T-helper 2 cell (primary cell): ENCODE results near the gene TMIGD2.
A peak's percentile ranks its signal among the peaks of the same experiment; 100 is the strongest.
"Not testable (repeated sequence)": the region's sequence is repeated elsewhere in the genome, so short reads cannot be mapped to it uniquely, and the experiment has no call there.

Experiments
- DNase-seq, 5 experiments: peaks; one replicate each; pipeline versions ENCODE4 v3.0.0 to v3.0.0-alpha.2; 2012 to 2022

The TMIGD2 gene

GRCh38 chr19:4295972-4296771 is 6.0 kb downstream of the TMIGD2 start:
- DNase-seq: no peak

- DNase-seq: no peak
Observed at GRCh38 chr19:4294389-4294788, 7.8 kb downstream of the TMIGD2 start.

- DNase-seq: no peak
Observed at GRCh38 chr19:4292515-4292914, 9.7 kb downstream of the TMIGD2 start.

DNA sequence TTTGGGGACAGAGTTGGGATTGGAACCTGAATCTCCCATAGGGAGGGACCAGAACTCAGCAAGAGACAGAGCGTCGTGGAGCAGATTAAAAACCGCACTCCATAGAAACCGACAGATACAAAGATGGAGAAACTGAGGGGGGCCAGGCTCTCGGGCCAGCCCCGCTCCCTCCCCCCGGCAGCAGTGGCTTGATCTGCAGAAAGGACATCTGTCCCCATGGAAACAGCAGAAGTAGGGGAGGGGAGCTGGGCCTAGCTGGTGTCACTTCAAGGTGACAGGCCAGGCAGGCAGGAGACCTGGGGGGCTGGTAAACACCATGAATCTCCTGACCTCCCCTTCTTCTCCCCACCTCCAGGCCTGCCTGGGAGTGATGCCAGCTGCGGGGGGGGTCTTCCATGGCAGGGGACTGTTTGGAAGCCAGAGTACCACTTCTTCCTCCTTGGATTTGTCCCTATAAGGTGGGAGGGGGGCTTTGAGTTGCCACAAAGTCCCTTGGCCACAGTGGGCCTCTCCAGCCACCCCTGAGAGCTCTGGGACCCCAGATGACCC is 10.9 kb downstream of the TMIGD2 start:
- DNase-seq: no peak

GRCh38 chr19:4288091-4288777 is 14.0 kb downstream of the TMIGD2 start:
- DNase-seq: no peak

- DNase-seq: not testable (repeated sequence)
Observed at GRCh38 chr19:4286141-4286540, 16.0 kb downstream of the TMIGD2 start.

GRCh38 chr19:4284974-4285373 is 17.2 kb downstream of the TMIGD2 start:
- no peak for DNase-seq

DNA sequence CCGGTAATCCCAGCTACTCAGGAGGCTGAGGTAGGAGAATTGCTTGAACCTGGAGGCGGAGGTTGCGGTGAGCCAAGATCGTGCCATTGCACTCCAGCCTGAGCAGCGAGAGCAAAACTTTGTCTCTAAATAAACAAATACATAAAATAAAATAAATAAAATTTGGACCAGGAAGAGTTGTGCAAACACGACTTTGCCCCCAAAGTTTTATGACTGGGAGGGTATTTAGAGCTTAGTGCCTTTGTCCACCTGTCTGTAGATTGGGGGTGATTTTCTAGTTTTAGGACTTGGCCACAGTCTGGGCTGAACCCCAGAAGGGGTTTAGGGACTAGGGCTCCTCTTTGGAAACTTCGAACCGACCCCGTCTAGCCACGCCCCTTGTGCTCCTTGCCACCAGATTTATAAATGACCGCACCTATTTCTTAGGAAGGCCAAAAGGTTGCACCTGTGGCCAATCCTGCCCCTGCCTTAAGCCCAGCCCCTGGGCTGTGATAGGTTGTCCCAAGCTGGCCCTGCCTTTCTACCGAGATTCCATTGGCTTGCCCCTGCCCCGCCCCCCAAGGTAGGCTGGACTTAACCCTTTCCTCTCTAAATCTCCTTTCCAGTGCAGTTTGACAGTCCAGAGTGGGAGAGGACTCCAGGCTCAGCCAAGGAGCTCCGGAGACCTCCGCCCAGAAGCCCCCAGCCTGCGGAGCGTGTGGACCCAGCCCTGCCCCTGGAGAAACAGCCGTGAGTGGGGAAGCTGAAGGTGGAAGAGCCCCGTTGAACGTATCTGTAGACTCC is 17.8 kb downstream of the TMIGD2 start:
- DNase-seq: no peak

- no peak for DNase-seq
Observed at GRCh38 chr19:4279530-4280422, 22.4 kb downstream of the TMIGD2 start.

DNA sequence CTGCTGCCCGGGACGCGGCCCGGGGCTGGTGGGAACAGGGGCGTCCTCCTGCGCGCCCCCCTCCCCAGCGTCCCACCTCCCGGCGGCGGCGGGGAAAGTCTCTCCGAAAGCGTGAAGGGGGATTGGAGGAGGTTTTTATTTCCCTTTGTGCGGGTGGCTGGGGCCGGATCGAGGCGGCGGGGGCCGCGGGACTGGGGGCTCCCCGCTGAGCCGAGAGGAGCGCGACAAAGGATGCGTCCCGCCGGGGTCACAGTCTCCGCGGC is 23.0 kb downstream of the TMIGD2 start:
- DNase-seq: no peak

DNA sequence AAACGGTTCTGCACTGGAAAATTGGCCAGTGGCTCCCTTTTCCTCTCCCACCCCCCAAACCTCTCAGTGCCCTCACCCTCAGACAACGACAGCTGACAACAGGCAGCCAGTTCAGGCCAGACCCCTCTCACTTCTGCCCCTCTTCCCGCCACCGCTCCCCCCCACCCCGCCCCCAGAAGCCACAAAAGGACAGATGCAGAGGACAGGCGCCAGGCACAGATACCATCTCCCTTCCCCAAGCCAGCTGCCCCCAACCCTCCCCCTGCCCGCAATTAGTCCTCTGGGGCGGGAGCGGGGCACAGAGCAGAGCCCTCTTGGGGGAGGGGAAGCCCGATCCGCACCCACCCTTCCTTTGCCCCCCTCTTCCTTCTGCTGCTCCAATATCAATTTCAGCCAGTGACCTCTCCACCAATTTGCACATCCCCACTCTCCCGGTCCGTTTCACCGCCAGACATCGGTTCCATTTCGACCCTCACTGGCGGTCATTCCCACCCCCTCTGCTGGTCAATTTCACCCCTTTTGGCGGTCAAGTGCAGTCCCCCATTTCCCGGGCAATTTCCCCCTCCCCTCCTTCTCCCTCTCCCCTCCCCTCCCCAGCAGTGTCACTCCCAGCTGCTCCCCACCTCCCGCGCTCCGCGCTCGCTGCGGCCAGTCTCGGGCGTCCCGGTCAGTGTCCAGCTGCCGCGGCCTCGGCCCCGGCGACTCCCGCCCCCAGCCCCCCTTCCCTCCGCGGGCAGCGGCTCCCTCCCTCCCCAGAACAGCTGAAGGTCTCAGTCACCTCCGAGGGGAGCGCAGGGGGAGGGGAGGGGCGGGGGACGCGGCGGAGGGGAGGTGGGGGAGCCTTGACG is 23.5 kb downstream of the TMIGD2 start, which contains the start of gene SHD:
TSS of gene SHD (plus strand) at position 848 of the 848 bp plus-strand sequence. CDS start 798 bp downstream, outside the sequence.
- no peak for DNase-seq

- no peak for DNase-seq
Observed at GRCh38 chr19:4278010-4278409, 24.2 kb downstream of the TMIGD2 start.

DNA sequence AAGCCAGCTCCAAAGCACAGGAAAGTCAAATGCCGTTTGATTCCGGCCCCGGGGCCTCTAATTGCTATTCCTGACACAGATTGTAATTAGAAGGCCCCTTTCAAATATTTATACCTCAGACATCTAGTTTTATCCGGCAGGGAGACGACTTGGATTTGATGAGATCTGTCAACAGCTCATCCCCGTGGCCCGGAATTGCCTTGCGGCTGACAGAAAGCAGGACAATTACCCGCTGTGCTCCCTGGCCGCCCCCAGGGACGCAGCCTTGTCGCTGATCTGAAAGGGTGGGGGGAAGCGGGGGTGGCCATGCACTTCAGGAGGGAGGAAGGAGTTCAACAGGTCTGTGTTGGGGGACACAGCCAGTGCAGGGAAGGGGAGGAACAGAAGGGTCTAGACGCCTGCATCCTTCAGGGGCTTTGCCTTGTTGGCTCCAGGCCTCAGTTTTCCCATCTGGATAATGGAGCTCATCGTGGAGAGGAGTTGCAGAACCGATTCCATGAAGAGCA is 24.9 kb downstream of the TMIGD2 start:
- no peak for DNase-seq

- DNase-seq: not testable (repeated sequence)
Observed at GRCh38 chr19:4274321-4274686, 27.9 kb downstream of the TMIGD2 start.

GRCh38 chr19:4272894-4273293 is 29.3 kb downstream of the TMIGD2 start:
- DNase-seq: no peak

- no peak for DNase-seq
Observed at GRCh38 chr19:4268816-4269430, 33.3 kb downstream of the TMIGD2 start.

GRCh38 chr19:4267901-4268815 is 34.0 kb downstream of the TMIGD2 start:
- DNase-seq: no peak

DNA sequence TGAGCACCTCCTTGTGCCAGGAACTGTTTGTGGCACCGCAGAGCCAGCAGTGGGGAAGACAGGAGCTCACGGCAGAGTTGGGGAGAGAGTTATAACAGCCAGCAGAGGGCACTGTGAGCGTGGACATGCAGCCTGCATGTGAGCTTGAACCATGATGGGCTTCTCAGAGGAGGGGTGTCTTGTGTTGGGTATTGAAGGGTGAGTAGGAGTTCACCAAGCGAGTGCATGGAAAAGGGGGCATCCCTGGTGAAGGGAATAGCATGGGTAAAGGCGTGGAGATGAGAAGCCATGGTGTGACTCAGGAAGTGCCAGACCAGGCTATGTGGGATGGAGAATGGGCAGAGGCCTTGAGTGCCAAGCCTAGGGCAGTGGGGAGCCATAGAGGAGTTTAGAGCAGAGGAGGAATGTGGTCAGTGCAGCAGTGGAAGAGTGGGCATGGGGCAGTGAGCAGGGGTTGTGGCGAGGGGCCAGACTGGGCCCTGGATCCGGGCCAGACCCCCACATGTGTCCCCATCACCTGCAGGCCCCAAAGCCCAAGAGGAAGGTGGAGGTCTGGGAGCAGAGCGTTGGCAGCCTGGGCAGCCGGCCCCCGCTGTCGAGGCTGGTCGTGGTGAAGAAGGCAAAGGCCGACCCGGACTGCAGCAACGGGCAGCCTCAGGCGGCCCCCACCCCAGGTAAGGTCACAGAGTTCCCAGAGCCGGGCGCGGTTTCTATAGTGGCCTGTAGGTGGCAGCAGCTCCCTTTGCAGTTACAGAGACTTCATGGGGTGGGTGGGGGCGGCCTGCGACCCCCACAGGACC is 34.9 kb downstream of the TMIGD2 start:
- DNase-seq: peak in 4 of 5 experiments; percentile 38 to 73 (median 50)
